Heart right ventricle (tissue), 16 donors: ENCODE data around the gene EIF2D. TPM values are rescaled to one million over a fixed set of nuclear protein-coding genes. Genes with fewer than 3 reads are reported as not detected.

Experiments
- ATAC-seq, 8 donors: fragments of 200-7000 bp; cut with Tn5 transposase; one replicate each; pipeline ENCODE4 v1.9.1; 2020; ENCODE audit warnings: mild to moderate bottlenecking in 8 of 8, moderate library complexity in 8 of 8, moderate number of reproducible peaks in 1 of 8
- DNase-seq, 2 donors: peaks; one replicate each; pipeline ENCODE4 v3.0.0-alpha.2; 2020
- H3K27ac ChIP-seq, 10 donors: fragments of 200-600 bp; sonication (generic) in 2 of 10; one replicate each; pipeline versions ENCODE4 v1.5.0 to v1.8.0; 2020 to 2022; ENCODE audit warnings: mild to moderate bottlenecking in 3 of 10
- H3K27me3 ChIP-seq, 7 donors: fragments of 200-600 bp; one replicate each; pipeline ENCODE4 v1.8.0; 2021 to 2022; ENCODE audit warnings: mild to moderate bottlenecking in 2 of 7
- H3K36me3 ChIP-seq, 9 donors: fragments of 200-600 bp; sonication (generic) in 1 of 9; one replicate each; pipeline versions ENCODE4 v1.5.0 to v1.8.0; 2020 to 2022; ENCODE audit warnings: mild to moderate bottlenecking in 2 of 9
- H3K4me1 ChIP-seq, 9 donors: fragments of 200-600 bp; sonication (generic) in 1 of 9; one replicate each; pipeline versions ENCODE4 v1.5.0 to v1.8.0; 2020 to 2022; ENCODE audit warnings: mild to moderate bottlenecking in 4 of 9
- H3K4me3 ChIP-seq, 10 donors: fragments of 200-600 bp; sonication (generic) in 2 of 10; one replicate each; pipeline versions ENCODE4 v1.5.0 to v1.8.0; 2020 to 2022; ENCODE audit warnings: mild to moderate bottlenecking in 7 of 10, moderate library complexity in 2 of 10
- H3K9me3 ChIP-seq, 11 donors: fragments of 200-600 bp in 10 of 11; sonication (generic) in 2 of 11; one replicate each; pipeline versions ENCODE4 v1.5.0 to v1.8.0; 2013 to 2022; ENCODE audit warnings: mild to moderate bottlenecking in 2 of 11, control low read depth in 1 of 11, moderate library complexity in 1 of 11
- CTCF ChIP-seq, 9 donors: fragments of 200-600 bp; sonication (generic) in 2 of 9; IDR thresholded peaks; one replicate each; pipeline versions ENCODE4 v1.5.0 to v1.8.0; 2021 to 2022; ENCODE audit warnings: antibody characterized with exemption in 9 of 9, mild to moderate bottlenecking in 5 of 9, moderate library complexity in 1 of 9
- WGBS, 2 donors: extraction: QIAGEN DNeasy Blood & Tissue Kit; methylation state at CpG; one replicate each; pipeline ENCODE4 v1.1.7; 2013; ENCODE audit warnings: inconsistent platforms in 1 of 2; 5-methylcytosine and 5-hydroxymethylcytosine counted together
- intact Hi-C, 10 donors: fragments of 100-400 bp; cut with DNase I; formaldehyde crosslinking; loops; one replicate each; pipeline versions ENCODE4 v1.11.1 to v1.14.2; 2022
- polyA plus RNA-seq, 2 donors: library from polyadenylated mRNA; stranded (reverse); fragments of 200-250 nt; gene quantifications; one replicate each; pipeline ENCODE4 v1.2.3, GENCODE V29; 2013
- total RNA-seq, 10 donors: library from RNA; stranded (reverse); fragmentation: NEBNext Ultra II Directional in 3 of 10; extraction: Animal tissue kit (Norgen Biotek cat#: 25700) in 3 of 10; gene quantifications; one replicate each; pipeline versions ENCODE4 v1.2.1 to v1.2.4, GENCODE V29; 2021 to 2023
- donor health status: Arrhythmogenic right ventricular cardiomyopathy.
- donor health status: ischemic (EF 13 %, LVEDD 7.1; RV severe dilation, severe dysfunction).
- donor health status: healthy with polysubstance abuse.
- donor health status: DM: no; HTN: yes; CAD: no.
- donor health status: DM: no; HTN: no; CAD: no.
- donor health status: ischemic (EF 25% LVEDD 6.9; RV normal size, moderate dysfunction).
- donor health status: ischemic (EF 25% LVEDD 5.7; RV mildly dilated, moderate dysfunction).
- donor health status: healthy.
- donor health status: DM: yes; HTN: yes; CAD: no.
- donor health status: Ischemic cardiomyopathy.
- donor health status: ischemic (EF 35%, LVEDD 5.7; RV mildly dilated, moderate dysfunction).
- donor health status: nonischemic (EF 11% LVEDD 7.7; RV severe dilation, severe dysfunction).
- donor health status: DM: yes; HTN: yes; CAD: no.
- donor health status: PGD.
- donor health status: ischemic (EF 29% LVEDD 5.4; RV normal size, mild dysfunction).
- donor health status: nonischemic (EF 23%, LVEDD 6.1; RV moderate dilation, normal function).

EIF2D gene
- total and polyA plus RNA-seq, 12 donors: 16.8 to 35.6 (median 29.5) TPM

- H3K36me3 ChIP-seq: peaks cover 0 to 44% (median 0%) of the 10 kb centered on the region in 9 donors
- no peaks in the 10 kb centered on the region for H3K9me3 ChIP-seq
- no peak overlapping the region for H3K4me3 ChIP-seq
- ATAC-seq (no peak), DNase-seq (no peak)
- intact Hi-C loops: no loop called here
- peaks cover 0 to 91% (median 0%) of the 10 kb centered on the region in 9 donors for H3K4me1 ChIP-seq
- H3K27ac ChIP-seq: peak overlapping the region in 1 of 10 donors; percentile 37
- WGBS, 2 donors: 82 to 96% methylated on average over 4 of the region's 4 CpGs
- no peaks in the 10 kb centered on the region for H3K27me3 ChIP-seq
- no peak for TF ChIP-seq CTCF (IDR thresholded peaks at IDR 0.05)
These were observed 45.3 kb downstream of the EIF2D start for GRCh38 chr1:206566999-206567398.

GRCh38 chr1:206565995-206566394 is 46.3 kb downstream of the EIF2D start:
- Histone ChIP-seq H3K36me3 (peaks cover 0 to 54% (median 0%) of the 10 kb centered on the region in 9 donors), H3K9me3 (no peaks in the 10 kb centered on the region), H3K4me1 (peaks cover 0 to 90% (median 0%) of the 10 kb centered on the region in 9 donors), H3K27me3 (no peaks in the 10 kb centered on the region), H3K4me3 (no peak overlapping the region), H3K27ac (peak overlapping the region in 1 of 10 donors; percentile 37)
- TF ChIP-seq CTCF (IDR thresholded peaks at IDR 0.05): no peak
- DNase-seq (no peak), ATAC-seq (no peak)
- intact Hi-C loops: no loop called here
- 73 to 86% methylated on average over 4 of the region's 4 CpGs for WGBS, 2 donors

- WGBS, 2 donors: 76 to 80% methylated on average over 1 of the region's 1 CpG
- DNase-seq (no peak), ATAC-seq (no peak)
- peak overlapping the region in 1 of 10 donors; percentile 67 for H3K27ac ChIP-seq
- peaks cover 0 to 54% (median 0%) of the 10 kb centered on the region in 9 donors for H3K36me3 ChIP-seq
- no peak for TF ChIP-seq CTCF (IDR thresholded peaks at IDR 0.05)
- H3K9me3 ChIP-seq: no peaks in the 10 kb centered on the region
- H3K27me3 ChIP-seq: no peaks in the 10 kb centered on the region
- intact Hi-C loops: no loop called here
- peaks cover 8 to 96% (median 23%) of the 10 kb centered on the region in 9 donors for H3K4me1 ChIP-seq
- peak overlapping the region in 1 of 10 donors; percentile 2 for H3K4me3 ChIP-seq
These were observed 48.7 kb downstream of the EIF2D start for GRCh38 chr1:206563367-206564207.

DNA sequence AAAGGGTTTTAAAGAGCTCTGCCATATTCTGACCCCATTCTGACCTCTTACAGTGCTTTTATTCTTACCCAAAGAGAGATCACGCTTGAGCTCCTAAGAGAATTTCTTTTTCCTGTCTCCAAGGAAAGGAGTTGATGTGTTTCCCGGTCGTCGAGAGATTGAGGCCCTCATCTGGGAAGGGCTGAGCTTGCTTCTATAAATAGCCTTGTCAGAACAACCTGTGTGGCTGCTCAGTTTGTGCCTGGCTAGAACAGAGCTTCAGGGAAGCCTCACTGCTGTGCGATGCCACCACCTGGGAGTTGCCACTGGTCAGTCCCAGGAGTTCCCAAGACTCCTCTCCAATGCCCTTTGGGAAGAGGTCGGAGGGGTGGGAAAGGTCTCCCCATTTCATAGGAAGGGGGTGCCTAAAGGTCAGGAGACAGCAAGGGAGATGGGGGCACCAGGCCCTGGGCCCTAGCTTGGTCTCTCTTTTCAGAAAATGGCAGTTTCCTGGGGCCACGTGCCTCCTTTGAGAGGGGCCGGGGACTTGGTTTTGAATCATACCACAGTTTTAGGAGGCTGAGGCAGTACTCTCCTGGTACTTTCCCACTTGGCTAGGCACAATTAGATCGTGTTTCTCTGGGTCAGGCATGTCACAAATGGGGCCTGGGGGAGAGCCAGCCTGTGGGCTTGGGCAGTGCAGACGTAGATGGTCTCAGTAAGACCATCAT is 52.1 kb downstream of the EIF2D start:
- H3K27me3 ChIP-seq: no peaks in the 10 kb centered on the region
- peak overlapping the region; percentile 11 to 100 (median 56) for H3K27ac ChIP-seq
- H3K9me3 ChIP-seq: no peaks in the 10 kb centered on the region
- WGBS, 2 donors: 54% methylated on average over 10 of the region's 10 CpGs
- DNase-seq (peak in 1 of 2 donors; percentile 44), ATAC-seq (peak in 7 of 8 donors; percentile 31 to 80 (median 66))
- intact Hi-C loops: no loop called here
- peaks cover 12 to 92% (median 50%) of the 10 kb centered on the region in 9 donors for H3K4me1 ChIP-seq
- H3K4me3 ChIP-seq: peak overlapping the region in 1 of 10 donors; percentile 78
- TF ChIP-seq CTCF (IDR thresholded peaks at IDR 0.05): no peak
- H3K36me3 ChIP-seq: peaks cover 0 to 38% (median 0%) of the 10 kb centered on the region in 9 donors
